HepG2 (cell line): ENCODE results near the gene PMS1. TPM values are rescaled to one million over a fixed set of nuclear protein-coding genes. Genes with fewer than 3 reads are reported as not detected.

Experiments used
- ASH2L ChIP-seq: fragments of 300-600, 200-600 bp; sonication (generic); IDR thresholded peaks from 2 replicates; pipeline ENCODE4 v1.7.0; 2017; ENCODE audit warnings: low read depth, mild to moderate bottlenecking, moderate library complexity, mixed read lengths, low read length; ENCODE audit not compliant: insufficient read length
- ETV6 ChIP-seq: sonication (generic); formaldehyde crosslinking; conservative IDR thresholded peaks from 2 replicates; pipeline ENCODE4 v1.4.0; 2020; ENCODE audit warnings: missing genetic modification reagents
- HIVEP1 ChIP-seq: sonication (generic); formaldehyde crosslinking; IDR thresholded peaks from 2 replicates; pipeline ENCODE4 v1.4.0; 2020; ENCODE audit warnings: mild to moderate bottlenecking, missing genetic modification reagents
- HMGA1 ChIP-seq: sonication (generic); formaldehyde crosslinking; conservative IDR thresholded peaks from 2 replicates; pipeline ENCODE4 v1.4.0; 2020; ENCODE audit warnings: missing genetic modification reagents
- PPARG ChIP-seq: conservative IDR thresholded peaks from 2 replicates; pipeline ENCODE4 v1.6.1; 2016; ENCODE audit warnings: missing biosample characterization, missing genetic modification reagents
- RCOR2 ChIP-seq: IDR thresholded peaks from 2 replicates; pipeline ENCODE4 v1.6.1; 2016; ENCODE audit warnings: missing biosample characterization, missing genetic modification reagents
- SATB2 ChIP-seq: sonication (generic); formaldehyde crosslinking; IDR thresholded peaks from 2 replicates; pipeline ENCODE4 v1.5.0; 2020; ENCODE audit warnings: missing genetic modification reagents
- SMAD9 ChIP-seq: sonication (generic); formaldehyde crosslinking; IDR thresholded peaks from 2 replicates; pipeline ENCODE4 v1.5.1; 2020; ENCODE audit warnings: mild to moderate bottlenecking, missing genetic modification reagents
- SP2 ChIP-seq: sonication (generic); formaldehyde crosslinking; IDR thresholded peaks from 2 replicates; pipeline ENCODE4 v1.5.1; 2020; ENCODE audit warnings: mild to moderate bottlenecking, missing genetic modification reagents
- TAF1 ChIP-seq: sonication (generic); formaldehyde crosslinking; IDR thresholded peaks from 2 replicates; pipeline ENCODE4 v1.4.0; 2020; ENCODE audit warnings: missing genetic modification reagents
- TBX3 ChIP-seq: fragments of 450-650 bp; IDR thresholded peaks from 2 replicates; pipeline ENCODE4 v1.6.1; 2017; ENCODE audit warnings: antibody characterized with exemption, mild to moderate bottlenecking, inconsistent platforms, borderline replicate concordance
- U2AF1 ChIP-seq: fragments of 200-400 bp; formaldehyde crosslinking; optimal IDR thresholded peaks from 2 replicates; pipeline ENCODE3; 2017; ENCODE audit warnings: mild to moderate bottlenecking, low read depth, low read length
- ZC3H13 ChIP-seq: sonication (generic); formaldehyde crosslinking; IDR thresholded peaks from 2 replicates; pipeline ENCODE4 v1.8.1; 2023; ENCODE audit warnings: mild to moderate bottlenecking, missing genetic modification reagents, moderate library complexity
- ZFAT ChIP-seq: sonication (generic); formaldehyde crosslinking; conservative IDR thresholded peaks from 2 replicates; pipeline ENCODE4 v1.8.1; 2023; ENCODE audit warnings: missing genetic modification reagents, inconsistent platforms
- ZFP62 ChIP-seq: sonication (generic); formaldehyde crosslinking; IDR thresholded peaks from 2 replicates; pipeline ENCODE4 v1.4.0; 2020; ENCODE audit warnings: missing genetic modification reagents
- ZNF12 ChIP-seq: sonication (generic); formaldehyde crosslinking; IDR thresholded peaks from 2 replicates; pipeline ENCODE4 v1.5.0; 2020; ENCODE audit warnings: missing genetic modification reagents
- ZNF33A ChIP-seq: sonication (generic); formaldehyde crosslinking; IDR thresholded peaks from 2 replicates; pipeline ENCODE4 v1.5.1; 2020; ENCODE audit warnings: missing genetic modification reagents, mild to moderate bottlenecking, moderate library complexity, borderline replicate concordance
- ZNF484 ChIP-seq: sonication (generic); formaldehyde crosslinking; IDR thresholded peaks from 2 replicates; pipeline ENCODE4 v1.5.1; 2020; ENCODE audit warnings: mild to moderate bottlenecking, low read depth, missing genetic modification reagents, borderline replicate concordance
- ZNF496 ChIP-seq: sonication (generic); formaldehyde crosslinking; IDR thresholded peaks from 2 replicates; pipeline ENCODE4 v1.8.1; 2023; ENCODE audit warnings: mild to moderate bottlenecking, moderate library complexity, missing genetic modification reagents; ENCODE audit not compliant: insufficient replicate concordance
- ZNF572 ChIP-seq: sonication (generic); formaldehyde crosslinking; IDR thresholded peaks from 2 replicates; pipeline ENCODE4 v1.5.1; 2020; ENCODE audit warnings: mild to moderate bottlenecking, missing genetic modification reagents
- ZNF724P ChIP-seq: sonication (generic); formaldehyde crosslinking; IDR thresholded peaks from 2 replicates; pipeline ENCODE4 v1.8.0; 2022; ENCODE audit warnings: missing genetic modification reagents, borderline replicate concordance
- ZNF777 ChIP-seq: sonication (generic); formaldehyde crosslinking; IDR thresholded peaks from 2 replicates; pipeline ENCODE4 v1.4.0; 2020; ENCODE audit warnings: missing genetic modification reagents
- polyA plus RNA-seq, 8 experiments: library from polyadenylated mRNA; depleted of rRNA in 3 of 8; stranded (reverse) in 7 of 8; unstranded in 1 of 8; fragments of >200 nt; fragmentation: Illumina TruSeq in 4 of 8; extraction: Trizol in 4 of 8; gene quantifications; 2 replicates each; pipeline versions ENCODE4 v1.2.1 to v1.2.3, GENCODE V29; 2011 to 2016; ENCODE audit warnings: low read depth in 4 of 8, missing spikeins in 1 of 8, mixed read lengths in 1 of 8; ENCODE audit not compliant: insufficient read depth in 1 of 8
- total RNA-seq, 5 experiments: library from RNA; depleted of rRNA; stranded (reverse); fragments of >200 nt; fragmentation: Illumina TruSeq; extraction: Trizol; gene quantifications; 2 replicates each; pipeline ENCODE4 v1.2.3, GENCODE V29; 2016; ENCODE audit warnings: low read depth in 1 of 5
- TF ChIP-seq, protein P1 (sequence below): sonication (generic); formaldehyde crosslinking; IDR thresholded peaks from 2 replicates; pipeline ENCODE4 v1.4.0; 2020; ENCODE audit warnings: missing genetic modification reagents, borderline replicate concordance
- TF ChIP-seq, protein P2 (sequence below): sonication (generic); formaldehyde crosslinking; IDR thresholded peaks from 2 replicates; pipeline ENCODE4 v1.5.1; 2020; ENCODE audit warnings: missing genetic modification reagents, mild to moderate bottlenecking, borderline replicate concordance
- TF ChIP-seq, protein P3 (sequence below): sonication (generic); formaldehyde crosslinking; IDR thresholded peaks from 2 replicates; pipeline ENCODE4 v1.8.1; 2023; ENCODE audit warnings: missing genetic modification reagents, inconsistent platforms, borderline replicate concordance

Gene PMS1
- total and polyA plus RNA-seq, 2 of the 13 experiments (the other 11 are each of a cell fraction or from before 2014, with no cell fraction given) = 14.6 to 39.9 TPM

DNA sequence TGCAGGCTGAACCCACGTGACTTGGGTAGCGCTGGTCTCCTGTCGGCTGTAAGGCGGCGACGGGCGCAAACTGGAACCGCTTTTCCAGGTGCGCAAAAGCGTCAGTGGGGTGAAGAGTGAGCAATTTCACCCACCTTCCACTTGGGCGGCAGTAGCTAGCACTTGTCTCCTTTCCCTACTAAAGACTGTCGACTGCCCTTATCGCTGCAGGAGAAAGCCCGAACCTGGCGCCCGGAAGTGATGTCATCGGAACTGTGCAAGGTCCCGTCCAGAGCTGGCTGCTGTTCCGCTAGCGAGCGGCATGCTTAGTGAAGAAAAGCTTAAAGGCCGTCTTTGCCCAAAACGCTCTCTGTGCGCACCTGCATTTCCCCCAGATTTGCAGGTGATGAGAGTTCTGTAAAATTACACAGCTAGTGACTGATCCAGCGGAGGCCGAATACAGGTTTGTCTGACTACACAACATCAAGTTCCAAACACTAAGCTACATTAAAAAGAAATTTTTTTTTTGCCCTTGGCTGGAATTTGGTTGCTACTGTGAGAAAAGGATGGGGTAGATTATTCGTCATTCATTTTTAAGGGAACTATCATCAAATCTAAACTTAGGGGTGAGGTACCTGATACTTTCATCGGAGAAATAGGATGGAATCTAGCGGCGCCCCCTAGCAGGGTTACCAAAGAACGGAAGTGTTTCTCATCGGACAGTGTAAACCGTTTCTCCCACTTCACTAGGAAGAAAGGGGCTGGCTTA is 21.5 kb upstream of the PMS1 start, which contains the start of gene OSGEPL1 (continued):
- TF ChIP-seq, protein P1, sequence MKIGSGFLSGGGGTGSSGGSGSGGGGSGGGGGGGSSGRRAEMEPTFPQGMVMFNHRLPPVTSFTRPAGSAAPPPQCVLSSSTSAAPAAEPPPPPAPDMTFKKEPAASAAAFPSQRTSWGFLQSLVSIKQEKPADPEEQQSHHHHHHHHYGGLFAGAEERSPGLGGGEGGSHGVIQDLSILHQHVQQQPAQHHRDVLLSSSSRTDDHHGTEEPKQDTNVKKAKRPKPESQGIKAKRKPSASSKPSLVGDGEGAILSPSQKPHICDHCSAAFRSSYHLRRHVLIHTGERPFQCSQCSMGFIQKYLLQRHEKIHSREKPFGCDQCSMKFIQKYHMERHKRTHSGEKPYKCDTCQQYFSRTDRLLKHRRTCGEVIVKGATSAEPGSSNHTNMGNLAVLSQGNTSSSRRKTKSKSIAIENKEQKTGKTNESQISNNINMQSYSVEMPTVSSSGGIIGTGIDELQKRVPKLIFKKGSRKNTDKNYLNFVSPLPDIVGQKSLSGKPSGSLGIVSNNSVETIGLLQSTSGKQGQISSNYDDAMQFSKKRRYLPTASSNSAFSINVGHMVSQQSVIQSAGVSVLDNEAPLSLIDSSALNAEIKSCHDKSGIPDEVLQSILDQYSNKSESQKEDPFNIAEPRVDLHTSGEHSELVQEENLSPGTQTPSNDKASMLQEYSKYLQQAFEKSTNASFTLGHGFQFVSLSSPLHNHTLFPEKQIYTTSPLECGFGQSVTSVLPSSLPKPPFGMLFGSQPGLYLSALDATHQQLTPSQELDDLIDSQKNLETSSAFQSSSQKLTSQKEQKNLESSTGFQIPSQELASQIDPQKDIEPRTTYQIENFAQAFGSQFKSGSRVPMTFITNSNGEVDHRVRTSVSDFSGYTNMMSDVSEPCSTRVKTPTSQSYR (CRISPR knock-in tag) = no peak
- no peak for TF ChIP-seq ZFP62 (CRISPR knock-in tag)
- peak; percentile 55; the same call in 1 of the 2 replicates for TF ChIP-seq ZC3H13 (CRISPR knock-in tag)
- TF ChIP-seq ASH2L = peak; percentile 99
- TF ChIP-seq RCOR2 (CRISPR knock-in tag) = peak; percentile 58
- no peak for TF ChIP-seq HMGA1 (CRISPR knock-in tag)
- peak; percentile 91 for TF ChIP-seq TAF1 (CRISPR knock-in tag)
- no peak for TF ChIP-seq ZNF496
- peak; percentile 45; the same call in 1 of the 2 replicates for TF ChIP-seq SP2 (CRISPR knock-in tag)
- peak; percentile 74; the same call in 1 of the 2 replicates for TF ChIP-seq HIVEP1 (CRISPR knock-in tag)
- no peak; the same call in 1 of the 2 replicates for TF ChIP-seq ZFAT (CRISPR knock-in tag)
- TF ChIP-seq ZNF724P = peak; percentile 84; the same call in 1 of the 2 replicates
- TF ChIP-seq, protein P2, sequence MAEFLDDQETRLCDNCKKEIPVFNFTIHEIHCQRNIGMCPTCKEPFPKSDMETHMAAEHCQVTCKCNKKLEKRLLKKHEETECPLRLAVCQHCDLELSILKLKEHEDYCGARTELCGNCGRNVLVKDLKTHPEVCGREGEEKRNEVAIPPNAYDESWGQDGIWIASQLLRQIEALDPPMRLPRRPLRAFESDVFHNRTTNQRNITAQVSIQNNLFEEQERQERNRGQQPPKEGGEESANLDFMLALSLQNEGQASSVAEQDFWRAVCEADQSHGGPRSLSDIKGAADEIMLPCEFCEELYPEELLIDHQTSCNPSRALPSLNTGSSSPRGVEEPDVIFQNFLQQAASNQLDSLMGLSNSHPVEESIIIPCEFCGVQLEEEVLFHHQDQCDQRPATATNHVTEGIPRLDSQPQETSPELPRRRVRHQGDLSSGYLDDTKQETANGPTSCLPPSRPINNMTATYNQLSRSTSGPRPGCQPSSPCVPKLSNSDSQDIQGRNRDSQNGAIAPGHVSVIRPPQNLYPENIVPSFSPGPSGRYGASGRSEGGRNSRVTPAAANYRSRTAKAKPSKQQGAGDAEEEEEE (CRISPR knock-in tag) = peak; percentile 46; the same call in 1 of the 2 replicates
- TF ChIP-seq ZNF33A (CRISPR knock-in tag) = no peak
- TF ChIP-seq U2AF1 = peak; percentile 43
- no peak for TF ChIP-seq TBX3
- TF ChIP-seq PPARG (CRISPR knock-in tag) = no peak; the same call in 1 of the 2 replicates
- TF ChIP-seq SATB2 (CRISPR knock-in tag) = no peak
- TF ChIP-seq ETV6 (CRISPR knock-in tag) = no peak
- TF ChIP-seq ZNF12 (CRISPR knock-in tag) = peak; percentile 19; the same call in 1 of the 2 replicates
- no peak; the same call in 1 of the 2 replicates for TF ChIP-seq ZNF484
- TF ChIP-seq ZNF572 (CRISPR knock-in tag) = no peak; the same call in 1 of the 2 replicates
- TF ChIP-seq SMAD9 = 0 out of 2 replicates have a peak, but pooled peaks have one; percentile 29
- TF ChIP-seq, protein P3, sequence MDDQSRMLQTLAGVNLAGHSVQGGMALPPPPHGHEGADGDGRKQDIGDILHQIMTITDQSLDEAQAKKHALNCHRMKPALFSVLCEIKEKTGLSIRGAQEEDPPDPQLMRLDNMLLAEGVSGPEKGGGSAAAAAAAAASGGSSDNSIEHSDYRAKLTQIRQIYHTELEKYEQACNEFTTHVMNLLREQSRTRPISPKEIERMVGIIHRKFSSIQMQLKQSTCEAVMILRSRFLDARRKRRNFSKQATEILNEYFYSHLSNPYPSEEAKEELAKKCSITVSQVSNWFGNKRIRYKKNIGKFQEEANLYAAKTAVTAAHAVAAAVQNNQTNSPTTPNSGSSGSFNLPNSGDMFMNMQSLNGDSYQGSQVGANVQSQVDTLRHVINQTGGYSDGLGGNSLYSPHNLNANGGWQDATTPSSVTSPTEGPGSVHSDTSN (CRISPR knock-in tag) = no peak
- no peak for TF ChIP-seq ZNF777
